Activated naive CD4-positive, alpha-beta T cell treated with anti-CD3 and anti-CD28 coated beads, Interleukin-2, amount 50 U/mL, for 24 hours (primary cell): ENCODE results near the gene SLC38A1.
A peak's percentile ranks its signal among the peaks of the same experiment; 100 is the strongest.
"Not testable (repeated sequence)": the region's sequence is repeated elsewhere in the genome, so short reads cannot be mapped to it uniquely, and the experiment has no call there.

Source experiments
- H3K27ac Mint-ChIP-seq: one replicate; pipeline ENCODE4 v1.8.0; 2021; ENCODE audit warnings: mild to moderate bottlenecking, mixed read lengths
- H3K27me3 Mint-ChIP-seq: one replicate; pipeline ENCODE4 v1.8.0; 2021; ENCODE audit warnings: mixed read lengths
- H3K36me3 Mint-ChIP-seq: one replicate; pipeline ENCODE4 v1.8.0; 2021; ENCODE audit warnings: mixed read lengths
- H3K4me1 Mint-ChIP-seq: one replicate; pipeline ENCODE4 v1.8.0; 2021; ENCODE audit warnings: mixed read lengths
- H3K4me3 Mint-ChIP-seq: one replicate; pipeline ENCODE4 v1.8.0; 2021; ENCODE audit warnings: mild to moderate bottlenecking, mixed read lengths
- H3K9me3 Mint-ChIP-seq: one replicate; pipeline ENCODE4 v1.8.0; 2021; ENCODE audit warnings: mixed read lengths

Gene SLC38A1

DNA sequence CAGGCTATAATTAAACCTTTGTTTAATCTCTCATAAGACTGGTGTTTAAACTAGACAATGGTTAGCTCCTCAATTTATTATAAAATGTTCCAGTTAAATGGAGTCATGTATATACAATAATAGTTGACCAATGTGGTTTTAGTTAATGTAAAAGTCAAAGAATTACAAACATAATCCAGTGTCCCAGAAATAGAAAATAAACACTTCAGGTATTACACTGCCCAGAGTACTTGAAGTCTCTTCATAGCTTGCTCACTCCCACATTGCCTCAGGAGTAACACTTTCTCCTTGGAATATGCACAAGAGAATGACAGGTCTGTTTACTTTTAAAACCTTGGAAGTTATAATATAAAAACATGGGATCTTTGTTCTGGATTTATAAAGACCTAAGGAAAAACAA lies 60.5 kb downstream of the SLC38A1 start:
- H3K4me1 Mint-ChIP-seq, result peaks cover 83% of the 10 kb centered on the region
- H3K9me3 Mint-ChIP-seq, result no peaks in the 10 kb centered on the region
- H3K4me3 Mint-ChIP-seq, result no peak overlapping the region
- H3K27me3 Mint-ChIP-seq, result no peaks in the 10 kb centered on the region
- peak overlapping the region; percentile 100 for H3K27ac Mint-ChIP-seq
- peaks cover 46% of the 10 kb centered on the region for H3K36me3 Mint-ChIP-seq

DNA sequence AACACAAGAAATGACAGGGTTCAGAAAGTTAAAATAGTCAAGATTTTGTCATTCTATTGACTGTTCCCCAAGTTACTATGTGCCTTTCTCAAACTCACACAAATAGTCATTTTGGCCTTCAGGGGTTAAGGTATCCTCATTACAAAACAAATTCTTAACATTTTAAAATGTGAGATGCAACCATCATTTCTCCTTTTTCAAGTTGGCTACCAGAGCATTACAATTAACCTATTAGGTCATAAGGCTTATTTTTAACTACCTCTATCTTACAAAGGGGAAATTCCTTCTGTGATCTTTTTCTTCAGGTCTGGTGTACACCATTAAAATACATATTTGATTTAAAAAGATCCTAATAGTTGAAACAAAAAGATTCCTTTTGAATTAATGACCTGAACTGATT lies 61.2 kb downstream of the SLC38A1 start:
- Mint-ChIP-seq H3K4me3 (no peak overlapping the region), H3K9me3 (no peaks in the 10 kb centered on the region), H3K27me3 (no peaks in the 10 kb centered on the region), H3K36me3 (peaks cover 45% of the 10 kb centered on the region), H3K4me1 (peaks cover 76% of the 10 kb centered on the region), H3K27ac (peak overlapping the region; percentile 84)

GRCh38 chr12:46206471-46206870 lies 62.4 kb downstream of the SLC38A1 start:
- no peaks in the 10 kb centered on the region for H3K27me3 Mint-ChIP-seq
- H3K27ac Mint-ChIP-seq, result no peak overlapping the region
- no peaks in the 10 kb centered on the region for H3K9me3 Mint-ChIP-seq
- peaks cover 64% of the 10 kb centered on the region for H3K4me1 Mint-ChIP-seq
- no peak overlapping the region for H3K4me3 Mint-ChIP-seq
- peaks cover 38% of the 10 kb centered on the region for H3K36me3 Mint-ChIP-seq

- peaks cover 31% of the 10 kb centered on the region for H3K36me3 Mint-ChIP-seq
- no peaks in the 10 kb centered on the region for H3K27me3 Mint-ChIP-seq
- H3K4me1 Mint-ChIP-seq, result peaks cover 52% of the 10 kb centered on the region
- H3K9me3 Mint-ChIP-seq, result no peaks in the 10 kb centered on the region
- no peak overlapping the region for H3K4me3 Mint-ChIP-seq
- no peak overlapping the region for H3K27ac Mint-ChIP-seq
Measured at GRCh38 chr12:46205294-46205693, 63.5 kb downstream of the SLC38A1 start.

- H3K27me3 Mint-ChIP-seq, result no peaks in the 10 kb centered on the region
- no peak overlapping the region for H3K4me3 Mint-ChIP-seq
- H3K36me3 Mint-ChIP-seq, result peaks cover 53% of the 10 kb centered on the region
- H3K27ac Mint-ChIP-seq, result peak overlapping the region; percentile 55
- H3K9me3 Mint-ChIP-seq, result no peaks in the 10 kb centered on the region
- peaks cover 32% of the 10 kb centered on the region for H3K4me1 Mint-ChIP-seq
Measured at GRCh38 chr12:46201284-46201789, 67.5 kb downstream of the SLC38A1 start.

- H3K4me1 Mint-ChIP-seq, result peaks cover 25% of the 10 kb centered on the region
- H3K27me3 Mint-ChIP-seq, result no peaks in the 10 kb centered on the region
- H3K9me3 Mint-ChIP-seq, result no peaks in the 10 kb centered on the region
- H3K4me3 Mint-ChIP-seq, result no peak overlapping the region
- peaks cover 54% of the 10 kb centered on the region for H3K36me3 Mint-ChIP-seq
- H3K27ac Mint-ChIP-seq, result peak overlapping the region; percentile 35
Measured at GRCh38 chr12:46200551-46200950, 68.3 kb downstream of the SLC38A1 start.

DNA sequence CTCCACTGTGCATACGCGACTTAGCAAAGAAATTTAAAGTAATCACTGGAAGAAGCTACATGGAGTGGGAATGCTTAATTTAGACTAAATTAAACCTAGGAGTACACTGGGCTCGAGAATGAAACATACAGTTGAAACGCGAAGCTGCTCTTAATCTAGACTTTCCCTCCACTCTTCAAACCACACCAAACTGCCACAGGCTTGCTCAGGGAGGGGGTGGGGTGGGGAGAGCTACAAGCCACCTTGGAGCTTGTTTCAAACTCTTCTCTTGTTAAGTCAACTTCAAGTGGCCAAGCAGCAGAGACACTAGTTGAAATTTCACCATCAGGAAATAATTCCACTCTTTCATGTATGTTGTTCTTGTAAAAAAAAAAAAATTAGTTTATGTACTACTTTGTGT lies 69.9 kb downstream of the SLC38A1 start:
- no peak overlapping the region for H3K4me3 Mint-ChIP-seq
- peak overlapping the region; percentile 62 for H3K27ac Mint-ChIP-seq
- H3K27me3 Mint-ChIP-seq, result no peaks in the 10 kb centered on the region
- H3K36me3 Mint-ChIP-seq, result peaks cover 61% of the 10 kb centered on the region
- peaks cover 29% of the 10 kb centered on the region for H3K4me1 Mint-ChIP-seq
- no peaks in the 10 kb centered on the region for H3K9me3 Mint-ChIP-seq

- Mint-ChIP-seq H3K27me3 (no peaks in the 10 kb centered on the region), H3K36me3 (peaks cover 68% of the 10 kb centered on the region), H3K4me1 (peaks cover 39% of the 10 kb centered on the region), H3K9me3 (peaks cover 3% of the 10 kb centered on the region), H3K27ac (peak overlapping the region; percentile 47), H3K4me3 (no peak overlapping the region)
Measured at GRCh38 chr12:46197883-46198282, 71.0 kb downstream of the SLC38A1 start.

- Mint-ChIP-seq H3K27ac (peak overlapping the region; percentile 85), H3K36me3 (peaks cover 62% of the 10 kb centered on the region), H3K9me3 (peaks cover 17% of the 10 kb centered on the region), H3K4me1 (peaks cover 81% of the 10 kb centered on the region)
- not testable (repeated sequence) for H3K27me3 Mint-ChIP-seq, H3K4me3 Mint-ChIP-seq
Measured at GRCh38 chr12:46190533-46190932, 78.3 kb downstream of the SLC38A1 start.

- peaks cover 17% of the 10 kb centered on the region for H3K9me3 Mint-ChIP-seq
- H3K27me3 Mint-ChIP-seq, result no peaks in the 10 kb centered on the region
- H3K4me3 Mint-ChIP-seq, result no peak overlapping the region
- H3K27ac Mint-ChIP-seq, result no peak overlapping the region
- H3K4me1 Mint-ChIP-seq, result peaks cover 63% of the 10 kb centered on the region
- H3K36me3 Mint-ChIP-seq, result peaks cover 44% of the 10 kb centered on the region
Measured at GRCh38 chr12:46188170-46188569, 80.7 kb downstream of the SLC38A1 start.

DNA sequence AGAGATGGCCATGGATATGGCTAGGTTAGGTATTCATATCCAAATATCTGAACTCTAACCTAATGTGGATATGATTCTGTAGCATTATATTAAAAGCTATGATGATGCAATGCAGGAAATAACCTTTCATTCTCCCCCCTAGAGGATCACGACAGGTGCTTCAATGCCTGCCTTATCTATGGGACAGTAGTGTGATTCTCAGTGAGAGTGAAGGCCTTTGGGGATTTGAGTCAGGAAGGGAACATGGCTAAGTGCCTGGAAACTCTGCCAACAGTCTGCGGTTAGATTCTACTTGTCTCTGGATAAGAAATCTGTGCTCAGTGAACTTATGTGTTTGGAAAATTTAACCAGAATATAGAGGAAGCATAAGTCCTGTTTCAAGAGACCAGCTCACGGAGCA lies 81.8 kb downstream of the SLC38A1 start:
- Mint-ChIP-seq H3K4me3 (no peak overlapping the region), H3K36me3 (peaks cover 36% of the 10 kb centered on the region), H3K27me3 (no peaks in the 10 kb centered on the region), H3K4me1 (peaks cover 56% of the 10 kb centered on the region), H3K27ac (peak overlapping the region; percentile 81), H3K9me3 (peaks cover 11% of the 10 kb centered on the region)

GRCh38 chr12:46186088-46186487 lies 82.8 kb downstream of the SLC38A1 start:
- Mint-ChIP-seq H3K27ac (peak overlapping the region; percentile 70), H3K27me3 (no peaks in the 10 kb centered on the region), H3K4me1 (peaks cover 56% of the 10 kb centered on the region), H3K4me3 (no peak overlapping the region), H3K9me3 (peaks cover 5% of the 10 kb centered on the region), H3K36me3 (peaks cover 27% of the 10 kb centered on the region)

DNA sequence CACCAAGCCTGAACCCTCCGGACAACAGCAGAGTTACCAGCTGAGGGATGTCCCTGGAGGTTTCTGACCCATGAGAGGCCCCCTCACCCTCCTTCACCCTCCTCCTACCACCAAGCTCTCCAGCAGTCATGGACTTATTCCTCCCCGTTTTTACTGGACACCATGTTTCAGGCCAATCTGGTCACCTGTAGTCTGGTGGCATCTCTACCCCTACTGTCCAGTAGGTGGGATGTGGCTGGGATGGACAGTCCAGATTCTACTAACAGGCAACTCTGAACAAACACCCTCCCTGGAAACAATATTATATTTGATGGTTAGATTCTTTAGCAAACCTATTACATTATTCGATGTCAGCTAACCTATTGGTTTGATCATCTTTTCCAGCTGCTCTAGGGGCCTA lies 83.2 kb downstream of the SLC38A1 start:
- Mint-ChIP-seq H3K4me1 (peaks cover 55% of the 10 kb centered on the region), H3K9me3 (peaks cover under 1% of the 10 kb centered on the region), H3K27me3 (no peaks in the 10 kb centered on the region), H3K27ac (peak overlapping the region; percentile 70), H3K4me3 (no peak overlapping the region), H3K36me3 (peaks cover 23% of the 10 kb centered on the region)

GRCh38 chr12:46184798-46185595 lies 83.8 kb downstream of the SLC38A1 start:
- H3K4me1 Mint-ChIP-seq, result peaks cover 57% of the 10 kb centered on the region
- peaks cover 18% of the 10 kb centered on the region for H3K36me3 Mint-ChIP-seq
- H3K4me3 Mint-ChIP-seq, result no peak overlapping the region
- H3K9me3 Mint-ChIP-seq, result no peaks in the 10 kb centered on the region
- no peaks in the 10 kb centered on the region for H3K27me3 Mint-ChIP-seq
- peak overlapping the region; percentile 70 for H3K27ac Mint-ChIP-seq

GRCh38 chr12:46183112-46183511 lies 85.7 kb downstream of the SLC38A1 start:
- H3K4me3 Mint-ChIP-seq, result no peak overlapping the region
- no peak overlapping the region for H3K27ac Mint-ChIP-seq
- peaks cover 11% of the 10 kb centered on the region for H3K36me3 Mint-ChIP-seq
- no peaks in the 10 kb centered on the region for H3K9me3 Mint-ChIP-seq
- H3K27me3 Mint-ChIP-seq, result no peaks in the 10 kb centered on the region
- H3K4me1 Mint-ChIP-seq, result peaks cover 58% of the 10 kb centered on the region

- no peak overlapping the region for H3K4me3 Mint-ChIP-seq
- peaks cover 57% of the 10 kb centered on the region for H3K4me1 Mint-ChIP-seq
- H3K27ac Mint-ChIP-seq, result peak overlapping the region; percentile 76
- H3K36me3 Mint-ChIP-seq, result peaks cover 6% of the 10 kb centered on the region
- H3K27me3 Mint-ChIP-seq, result no peaks in the 10 kb centered on the region
- H3K9me3 Mint-ChIP-seq, result no peaks in the 10 kb centered on the region
Measured at GRCh38 chr12:46181465-46181864, 87.4 kb downstream of the SLC38A1 start.
